ENCODE measurements around the gene NFKBIB.

DNA sequence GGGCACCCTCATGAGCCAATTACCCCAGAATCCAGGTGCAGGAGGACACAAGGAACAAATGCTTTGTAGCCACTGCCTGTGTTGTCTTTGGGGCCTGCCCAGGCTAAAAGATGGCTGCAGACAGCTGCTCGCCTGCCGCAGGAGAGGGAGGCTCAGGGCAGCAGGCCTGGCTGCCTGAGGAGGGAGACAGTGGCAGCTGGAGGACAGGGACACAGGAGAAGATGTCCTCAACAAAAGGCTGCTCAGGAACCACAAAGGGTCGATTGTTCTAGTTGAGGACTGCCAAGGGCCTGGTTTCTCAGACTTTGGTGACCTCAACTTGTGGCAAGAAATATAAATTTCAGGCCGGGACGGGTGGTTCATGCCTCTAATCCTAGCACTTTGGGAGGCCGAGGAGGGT is 8.0 kb upstream of the NFKBIB start:
- TF ChIP-seq, protein P1, sequence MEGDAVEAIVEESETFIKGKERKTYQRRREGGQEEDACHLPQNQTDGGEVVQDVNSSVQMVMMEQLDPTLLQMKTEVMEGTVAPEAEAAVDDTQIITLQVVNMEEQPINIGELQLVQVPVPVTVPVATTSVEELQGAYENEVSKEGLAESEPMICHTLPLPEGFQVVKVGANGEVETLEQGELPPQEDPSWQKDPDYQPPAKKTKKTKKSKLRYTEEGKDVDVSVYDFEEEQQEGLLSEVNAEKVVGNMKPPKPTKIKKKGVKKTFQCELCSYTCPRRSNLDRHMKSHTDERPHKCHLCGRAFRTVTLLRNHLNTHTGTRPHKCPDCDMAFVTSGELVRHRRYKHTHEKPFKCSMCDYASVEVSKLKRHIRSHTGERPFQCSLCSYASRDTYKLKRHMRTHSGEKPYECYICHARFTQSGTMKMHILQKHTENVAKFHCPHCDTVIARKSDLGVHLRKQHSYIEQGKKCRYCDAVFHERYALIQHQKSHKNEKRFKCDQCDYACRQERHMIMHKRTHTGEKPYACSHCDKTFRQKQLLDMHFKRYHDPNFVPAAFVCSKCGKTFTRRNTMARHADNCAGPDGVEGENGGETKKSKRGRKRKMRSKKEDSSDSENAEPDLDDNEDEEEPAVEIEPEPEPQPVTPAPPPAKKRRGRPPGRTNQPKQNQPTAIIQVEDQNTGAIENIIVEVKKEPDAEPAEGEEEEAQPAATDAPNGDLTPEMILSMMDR (IDR thresholded peaks at IDR 0.05), result no peak
- TF ChIP-seq POLR2A (IDR thresholded peaks at IDR 0.05; ENCODE audit: low read depth) (no peak), POLR2AphosphoS5 (IDR thresholded peaks at IDR 0.05) (no peak)
